Measurements from ENCODE around the gene THBS1.
A peak's percentile ranks its signal among the peaks of the same experiment; 100 is the strongest.

The THBS1 gene

DNA sequence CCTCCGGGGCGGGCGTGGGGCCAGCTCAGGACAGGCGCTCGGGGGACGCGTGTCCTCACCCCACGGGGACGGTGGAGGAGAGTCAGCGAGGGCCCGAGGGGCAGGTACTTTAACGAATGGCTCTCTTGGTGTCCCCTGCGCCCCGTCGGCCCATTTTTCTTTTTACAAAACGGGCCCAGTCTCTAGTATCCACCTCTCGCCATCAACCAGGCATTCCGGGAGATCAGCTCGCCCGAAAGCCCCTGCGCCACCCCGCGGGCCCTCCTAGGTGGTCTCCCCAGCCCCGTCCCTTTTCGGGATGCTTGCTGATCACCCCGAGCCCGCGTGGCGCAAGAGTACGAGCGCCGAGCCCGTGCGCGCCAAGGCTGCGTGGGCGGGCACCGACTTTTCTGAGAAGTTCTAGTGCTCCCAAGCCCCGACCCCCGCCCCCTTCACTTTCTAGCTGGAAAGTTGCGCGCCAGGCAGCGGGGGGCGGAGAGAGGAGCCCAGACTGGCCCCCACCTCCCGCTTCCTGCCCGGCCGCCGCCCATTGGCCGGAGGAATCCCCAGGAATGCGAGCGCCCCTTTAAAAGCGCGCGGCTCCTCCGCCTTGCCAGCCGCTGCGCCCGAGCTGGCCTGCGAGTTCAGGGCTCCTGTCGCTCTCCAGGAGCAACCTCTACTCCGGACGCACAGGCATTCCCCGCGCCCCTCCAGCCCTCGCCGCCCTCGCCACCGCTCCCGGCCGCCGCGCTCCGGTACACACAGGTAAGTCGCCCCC is at the start of gene THBS1:
THBS1 (plus strand) TSS at position 595 of the 757 bp plus-strand sequence. CDS start 779 bp downstream, outside the sequence.
- DNase-seq (ENCODE audit: low read depth): peak; percentile 67

- no peak for DNase-seq (ENCODE audit: low read depth)
Observed at GRCh38 chr15:39534996-39535395, 45.9 kb upstream of the THBS1 start.

GRCh38 chr15:39535466-39535865 is 45.4 kb upstream of the THBS1 start:
- DNase-seq (ENCODE audit: low read depth): no peak

GRCh38 chr15:39538936-39539335 is 41.9 kb upstream of the THBS1 start:
- DNase-seq (ENCODE audit: low read depth): no peak

DNA sequence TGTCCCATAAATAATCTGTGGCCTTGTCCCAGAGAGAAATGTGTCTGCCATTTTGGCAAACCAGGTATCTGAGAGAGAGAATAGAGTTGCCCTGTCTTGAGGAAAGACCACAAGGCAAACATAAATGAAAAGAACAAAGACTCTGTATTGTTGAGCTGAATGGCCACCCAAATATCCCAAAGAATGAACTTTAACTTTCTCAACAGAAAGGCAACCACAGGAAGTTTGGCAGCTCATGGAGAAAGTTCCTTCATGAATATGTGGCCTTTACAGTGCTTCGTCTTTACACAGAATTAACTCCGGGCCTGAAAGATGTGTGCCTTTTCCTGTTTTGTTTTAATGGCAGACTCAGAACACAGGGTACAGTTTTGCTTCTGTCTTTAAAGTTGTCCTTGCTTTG is 41.4 kb upstream of the THBS1 start:
- no peak for DNase-seq (ENCODE audit: low read depth)

DNA sequence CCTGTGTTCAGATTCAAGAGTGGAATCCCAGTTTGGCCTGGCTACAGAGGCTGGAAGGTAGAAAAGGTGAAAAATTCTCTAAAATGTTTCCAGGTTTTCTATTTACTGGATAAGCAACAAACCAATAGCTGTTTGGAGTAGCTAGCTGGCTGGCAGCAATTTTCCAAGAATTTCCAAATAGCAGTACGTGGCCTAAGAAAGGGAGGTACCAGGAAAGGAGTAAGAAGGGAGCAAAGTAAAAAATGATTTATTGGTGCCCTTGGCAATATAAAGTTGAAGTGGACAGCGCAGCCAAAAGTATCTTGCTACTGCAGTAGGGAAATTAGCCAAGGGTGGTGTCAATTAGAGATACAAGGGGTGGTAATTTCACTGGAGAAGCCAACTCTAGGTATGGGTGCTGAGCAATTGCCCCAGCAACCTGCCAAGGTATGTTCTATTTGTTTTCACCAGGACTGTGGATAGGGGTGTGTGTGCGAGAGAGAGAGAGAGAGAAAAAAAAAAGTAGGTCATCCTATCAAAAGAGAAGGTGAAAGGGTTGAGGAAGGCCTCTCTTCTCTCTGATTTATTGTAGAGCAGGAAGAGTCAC is 40.8 kb upstream of the THBS1 start:
- no peak for DNase-seq (ENCODE audit: low read depth)

- no peak for DNase-seq (ENCODE audit: low read depth)
Observed at GRCh38 chr15:39542385-39543065, 38.4 kb upstream of the THBS1 start.

DNA sequence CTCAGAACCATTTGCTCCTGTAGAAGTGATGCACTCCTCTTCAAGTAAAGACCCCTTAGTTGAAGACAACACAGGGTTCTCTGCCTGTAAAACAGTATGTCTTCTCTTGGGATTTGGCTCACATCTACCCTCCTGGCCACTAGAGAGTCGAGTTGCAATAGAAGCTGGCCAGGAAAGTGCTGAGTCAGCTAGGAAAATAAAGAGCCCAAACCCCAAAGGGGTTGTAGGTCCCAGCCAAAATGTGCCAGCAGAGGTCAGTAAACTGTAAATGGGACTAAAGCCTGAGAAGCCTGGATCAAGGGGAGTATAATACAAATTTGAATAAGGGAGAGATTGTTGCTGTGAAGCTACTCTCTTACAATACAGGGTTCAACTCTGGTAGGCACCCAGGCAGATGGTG is 37.2 kb upstream of the THBS1 start:
- DNase-seq (ENCODE audit: low read depth): peak; percentile 12

DNA sequence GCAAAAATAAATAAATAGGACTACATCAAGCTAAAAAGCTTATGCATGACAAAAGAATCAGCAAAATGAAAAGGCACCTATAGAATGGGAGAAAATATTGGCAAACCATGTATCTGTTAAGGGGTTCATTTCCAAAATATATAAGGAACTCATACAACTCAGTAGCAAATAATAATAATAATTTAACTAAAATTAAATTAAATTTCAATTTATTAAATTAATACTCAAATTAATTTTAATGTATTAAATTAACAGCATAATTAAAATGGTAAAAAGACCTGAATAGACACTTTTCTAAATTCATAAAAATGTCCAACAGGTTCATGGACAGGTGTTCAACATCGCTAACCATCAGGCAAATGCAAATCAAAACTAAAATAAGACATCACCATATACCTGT is 34.0 kb upstream of the THBS1 start:
- no peak for DNase-seq (ENCODE audit: low read depth)

- DNase-seq (ENCODE audit: low read depth): no peak
Observed at GRCh38 chr15:39548561-39548960, 32.3 kb upstream of the THBS1 start.

- no peak for DNase-seq (ENCODE audit: low read depth)
Observed at GRCh38 chr15:39549912-39550311, 31.0 kb upstream of the THBS1 start.

DNA sequence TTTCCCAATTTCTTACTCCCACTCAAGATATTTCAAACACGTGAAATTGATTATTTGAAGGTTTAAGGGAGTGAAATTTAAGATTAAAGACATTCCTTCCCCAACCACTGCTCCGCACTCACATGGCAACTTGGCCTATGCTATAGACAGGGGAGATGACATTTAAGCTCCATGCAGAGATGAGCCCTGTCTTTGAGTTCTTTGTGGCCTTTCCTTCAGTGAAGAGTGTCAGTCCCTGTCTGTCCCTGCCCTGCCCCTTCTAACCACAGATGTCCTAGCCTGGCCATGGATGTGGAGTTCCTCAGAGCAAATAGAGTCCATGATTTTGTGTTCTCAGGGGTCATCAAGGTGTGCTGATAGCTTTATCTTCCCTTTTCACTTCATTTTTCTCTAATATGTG is 29.4 kb upstream of the THBS1 start:
- no peak for DNase-seq (ENCODE audit: low read depth)

DNA sequence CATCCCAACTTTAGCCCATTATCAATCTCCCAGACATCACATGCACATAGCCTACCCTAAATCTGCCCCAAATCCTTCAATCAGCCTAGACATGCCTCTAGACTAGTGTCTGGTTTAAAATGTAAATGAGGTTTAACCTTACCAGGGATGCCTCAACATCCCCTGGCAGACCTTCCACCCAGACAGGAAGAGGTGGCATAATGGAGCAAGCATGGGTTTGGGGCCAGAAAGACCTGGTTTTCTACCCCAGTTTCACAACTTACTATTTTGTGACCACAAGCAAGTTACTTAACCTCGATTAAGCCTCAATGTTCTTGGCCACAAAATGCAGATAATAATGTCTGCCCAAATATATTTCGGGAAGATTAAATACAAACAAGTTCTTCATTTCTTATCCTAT is 28.3 kb upstream of the THBS1 start:
- DNase-seq (ENCODE audit: low read depth): no peak

DNA sequence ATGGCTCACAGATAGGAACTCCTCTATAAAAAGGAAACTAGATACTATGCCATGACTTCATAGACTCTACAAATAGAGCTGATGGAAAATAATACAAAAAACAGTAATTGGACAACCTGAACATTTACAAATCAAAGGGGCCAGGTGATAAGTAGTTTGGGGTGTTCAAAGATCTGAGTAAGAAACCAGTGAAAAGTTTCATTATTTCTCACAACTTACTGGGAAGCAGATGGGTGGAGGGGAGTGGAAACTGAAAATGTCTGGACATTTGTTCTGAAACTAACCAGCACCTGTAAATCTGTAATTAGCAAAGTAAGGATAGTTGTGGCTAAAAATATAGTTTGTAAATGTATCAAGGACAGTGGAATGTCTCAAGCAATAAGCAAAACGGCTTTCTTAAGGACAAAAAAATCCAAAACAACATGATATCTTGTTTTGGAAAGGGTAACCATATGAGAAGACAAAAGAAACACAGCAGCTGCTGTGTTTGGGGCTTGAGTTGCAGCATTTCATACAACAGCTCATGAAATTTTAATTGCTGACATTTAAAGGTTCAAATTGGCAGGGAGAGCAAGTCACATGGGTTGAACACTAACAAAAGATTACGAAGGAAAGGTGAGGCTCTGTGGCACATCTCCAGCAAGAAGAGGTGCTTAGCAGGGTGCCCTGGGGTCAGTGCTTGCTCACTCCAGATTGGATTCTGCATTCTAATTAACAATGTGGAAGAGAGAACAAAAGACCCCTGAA is 26.8 kb upstream of the THBS1 start:
- no peak for DNase-seq (ENCODE audit: low read depth)

GRCh38 chr15:39554746-39555387 is 26.0 kb upstream of the THBS1 start:
- DNase-seq (ENCODE audit: low read depth): no peak

DNA sequence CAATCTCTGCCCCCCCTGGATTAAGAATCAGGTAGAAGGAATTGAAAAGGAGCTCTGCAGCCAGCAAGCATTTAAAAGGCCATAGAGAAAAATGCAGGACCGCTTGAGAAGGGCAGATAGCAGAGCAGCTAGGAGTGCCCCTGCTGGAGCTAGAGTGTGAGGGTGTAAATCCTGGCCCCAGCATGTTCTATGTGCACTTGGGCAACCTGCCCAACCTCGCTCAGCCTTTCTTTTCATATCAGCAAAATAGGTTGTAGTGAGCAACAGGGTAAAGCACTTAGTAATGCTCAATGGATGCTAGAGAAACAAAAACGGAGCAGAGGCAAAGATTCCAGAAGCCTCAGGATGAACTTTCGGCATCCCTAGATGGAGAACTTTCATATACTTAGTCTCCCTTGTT is 25.0 kb upstream of the THBS1 start:
- DNase-seq (ENCODE audit: low read depth): no peak

DNA sequence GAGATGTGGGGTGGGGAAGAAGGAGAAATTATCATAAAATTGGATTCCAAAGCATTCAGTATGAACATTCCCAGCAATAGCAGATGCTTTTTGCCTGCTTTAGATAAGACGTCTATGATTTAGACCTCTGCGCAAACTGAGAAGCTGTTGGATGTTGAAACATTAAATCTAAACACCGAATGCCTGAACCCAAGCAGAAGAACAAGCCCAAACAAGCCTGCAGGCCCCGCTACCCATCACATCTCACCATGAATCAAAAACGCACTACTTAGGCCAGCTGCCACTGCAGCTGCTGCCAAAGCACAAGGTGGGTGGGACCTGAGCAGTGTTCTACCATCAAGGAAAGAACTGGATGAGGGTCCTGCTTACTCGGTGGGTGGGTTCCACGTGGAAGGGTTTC is 24.4 kb upstream of the THBS1 start:
- no peak for DNase-seq (ENCODE audit: low read depth)

DNA sequence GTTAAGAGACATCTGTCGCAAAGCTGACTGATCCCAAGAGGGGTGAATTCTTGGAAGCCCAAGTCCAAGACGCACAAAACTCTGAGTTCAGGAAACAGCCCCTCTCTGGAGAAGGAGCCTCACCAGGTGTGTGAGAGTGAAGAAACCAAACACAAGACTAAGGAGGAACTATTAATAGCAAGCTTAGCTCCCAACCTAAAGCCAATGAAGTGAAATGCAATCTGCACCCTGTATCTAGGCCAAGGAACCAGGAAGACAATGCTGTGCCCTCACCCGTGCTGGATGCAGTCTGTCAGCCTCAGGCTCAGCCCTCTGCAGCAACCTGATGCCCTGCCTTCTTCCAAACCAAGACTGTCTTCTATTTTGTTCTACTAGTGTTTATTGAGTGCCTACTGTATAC is 22.5 kb upstream of the THBS1 start:
- DNase-seq (ENCODE audit: low read depth): no peak

- no peak for DNase-seq (ENCODE audit: low read depth)
Observed at GRCh38 chr15:39564972-39565665, 15.8 kb upstream of the THBS1 start.

GRCh38 chr15:39565851-39566250 is 15.0 kb upstream of the THBS1 start:
- no peak for DNase-seq (ENCODE audit: low read depth)

DNA sequence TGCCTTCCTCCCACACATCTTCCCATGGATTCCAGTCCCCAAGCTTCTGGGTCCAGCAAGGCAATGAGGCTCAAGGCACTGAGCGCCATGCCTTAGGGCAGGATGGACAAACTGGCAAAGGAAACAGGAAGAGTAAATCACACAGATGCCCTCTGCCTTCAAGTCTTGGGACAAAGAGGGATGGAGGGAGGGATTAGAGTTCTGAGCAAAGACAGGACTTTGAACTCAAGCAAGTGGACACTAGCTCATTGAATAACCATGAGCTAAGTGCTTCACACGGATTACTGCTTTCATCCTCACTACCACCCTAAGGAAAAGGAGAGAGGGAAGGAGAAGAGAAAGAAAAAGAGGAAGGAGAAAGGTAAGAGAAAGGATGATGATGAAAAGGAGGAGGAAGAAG is 7.6 kb upstream of the THBS1 start:
- no peak for DNase-seq (ENCODE audit: low read depth)

GRCh38 chr15:39573844-39574243 is 7.0 kb upstream of the THBS1 start:
- no peak for DNase-seq (ENCODE audit: low read depth)

Measured in CMK (cell line).